Activated effector memory CD4-positive, alpha-beta T cell treated with anti-CD3 and anti-CD28 coated beads, Interleukin-2, amount 50 U/mL, for 16 hours (primary cell): ENCODE measurements around the gene MYH9.
"Not testable (repeated sequence)": the region's sequence is repeated elsewhere in the genome, so short reads cannot be mapped to it uniquely, and the experiment has no call there.

ENCODE experiments used
- DNase-seq: peaks from one replicate; pipeline ENCODE4 v3.0.0-alpha.2; 2020

Gene MYH9

DNA sequence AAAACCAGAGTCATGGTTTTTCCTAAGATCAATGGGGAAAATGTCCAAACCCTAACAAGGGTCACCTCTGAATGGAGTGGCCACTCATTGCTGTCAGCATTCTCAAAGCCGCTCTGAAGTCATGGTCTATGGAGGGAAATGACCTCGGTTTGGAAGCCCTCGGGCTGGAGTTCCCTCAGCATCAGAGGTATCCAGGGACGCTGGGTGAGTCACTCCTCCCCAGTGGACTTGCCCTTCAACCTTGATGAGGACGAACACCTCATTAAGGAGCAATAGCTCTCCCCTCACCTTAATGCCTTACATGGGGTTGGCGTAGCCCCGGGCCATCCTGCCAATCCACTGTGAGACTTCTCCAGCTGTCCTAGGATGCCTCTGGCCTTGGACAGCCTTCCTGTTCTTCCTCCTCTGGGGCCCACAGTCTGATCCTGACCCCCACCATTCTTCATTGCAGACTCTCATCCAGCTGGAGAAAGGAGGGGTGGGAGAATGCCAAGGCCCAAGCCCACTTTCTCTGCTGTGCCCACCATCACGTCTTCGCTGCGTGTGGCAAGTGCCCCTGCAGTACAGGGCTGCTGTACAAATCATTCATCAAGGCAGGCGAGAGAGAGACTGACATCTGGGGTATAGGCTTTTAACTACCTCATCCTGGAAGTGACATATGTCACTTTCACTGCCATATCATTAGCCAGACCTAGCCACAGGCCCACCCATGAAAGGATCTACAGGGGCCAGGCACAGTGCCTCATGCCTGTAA, 25.4 kb upstream of the MYH9 start:
- DNase-seq, result no peak

DNA sequence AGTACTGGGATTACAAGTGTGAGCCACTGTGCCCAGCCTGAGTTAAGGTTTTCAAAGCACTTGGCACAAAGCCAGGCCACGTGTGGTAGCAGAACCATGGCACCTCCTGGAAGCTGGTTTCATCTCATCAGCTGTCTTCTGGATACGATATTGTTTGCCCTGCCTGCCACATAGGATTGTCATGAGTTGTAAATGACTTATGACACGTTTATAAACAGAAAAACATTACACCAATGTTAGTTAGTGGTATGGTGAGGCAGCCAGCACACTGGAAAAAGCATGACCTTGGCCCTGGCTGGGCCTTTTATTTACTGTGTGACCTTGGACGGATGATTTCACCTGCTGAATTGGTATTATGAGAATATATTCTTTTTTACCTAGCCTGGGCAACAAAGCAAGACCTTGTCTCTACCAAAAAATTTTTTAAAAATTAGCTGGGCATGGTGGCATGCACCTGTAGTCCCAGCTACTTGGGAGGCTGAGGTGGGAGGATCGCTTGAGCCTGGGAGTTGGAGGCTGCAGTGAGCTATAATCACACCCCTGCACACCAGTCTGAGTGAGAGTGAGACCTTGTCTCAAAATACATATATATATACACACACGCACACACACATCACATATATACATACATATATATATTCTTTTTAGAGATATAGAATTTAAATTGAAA, 24.0 kb upstream of the MYH9 start:
- DNase-seq, result peak; percentile 73

DNA sequence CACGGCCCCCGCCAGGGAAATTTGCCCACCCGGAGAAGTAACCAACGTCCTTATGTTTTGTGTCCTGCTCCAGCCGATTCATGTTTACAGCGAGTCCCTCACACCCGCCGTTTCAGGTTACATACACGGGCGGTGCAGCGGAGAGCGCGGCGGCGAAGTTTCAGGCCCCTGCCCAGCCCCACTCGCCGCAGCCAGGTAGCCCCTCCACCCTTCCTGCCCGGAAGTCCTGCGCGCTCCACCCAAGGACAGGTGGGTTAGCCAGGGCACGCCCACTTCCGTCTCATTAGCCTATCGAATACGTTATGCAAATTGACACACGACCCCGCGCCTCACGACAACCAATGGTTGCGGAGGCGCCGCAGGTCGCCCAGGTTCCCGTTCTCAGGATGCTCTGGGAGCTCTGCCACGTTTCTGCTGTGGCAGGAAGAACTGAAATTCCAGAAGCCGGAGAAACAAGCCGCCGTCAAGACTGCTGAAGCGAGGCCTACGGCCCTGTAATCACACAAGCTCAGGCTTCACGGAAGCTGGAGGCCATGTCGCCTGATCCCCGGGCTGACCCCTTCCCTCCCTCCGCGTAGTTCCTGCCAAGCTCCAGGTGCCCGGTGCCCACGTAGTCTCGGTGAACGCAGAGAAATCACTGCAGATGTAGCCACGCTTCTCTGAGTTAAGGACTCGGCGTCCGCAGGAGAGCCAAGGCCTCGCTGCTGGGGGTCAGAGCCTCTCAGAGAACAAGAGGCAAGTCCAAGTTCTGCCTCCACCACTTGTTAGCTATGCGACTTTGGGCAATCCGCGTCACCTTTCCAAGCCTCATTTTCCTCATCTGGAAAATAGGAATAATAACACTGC, 22.4 kb upstream of the MYH9 start:
- DNase-seq, result peak; percentile 89

DNA sequence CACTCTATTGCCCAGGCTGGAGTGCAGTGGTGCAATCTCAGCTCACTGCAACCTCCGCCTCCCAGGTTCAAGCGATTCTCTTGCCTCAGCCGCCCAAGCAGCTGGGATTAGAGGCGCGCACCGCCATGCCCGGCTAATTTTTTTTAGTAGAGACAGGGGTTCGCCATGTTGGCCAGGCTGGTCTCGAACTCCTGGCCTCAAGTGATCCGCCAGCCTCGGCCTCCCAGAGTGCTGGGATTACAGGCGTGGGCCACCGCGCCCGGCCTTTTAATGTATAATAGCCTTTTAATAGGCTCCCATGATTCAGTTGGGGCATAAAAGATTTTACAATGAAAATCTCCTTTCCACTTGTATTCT, 21.8 kb upstream of the MYH9 start:
- not testable (repeated sequence) for DNase-seq

- DNase-seq, result no peak
Measured at GRCh38 chr22:36409056-36409455, 21.3 kb upstream of the MYH9 start.

GRCh38 chr22:36406721-36407120, 19.0 kb upstream of the MYH9 start:
- DNase-seq, result no peak

- peak; percentile 77 for DNase-seq
Measured at GRCh38 chr22:36405671-36406538, 18.1 kb upstream of the MYH9 start.

DNA sequence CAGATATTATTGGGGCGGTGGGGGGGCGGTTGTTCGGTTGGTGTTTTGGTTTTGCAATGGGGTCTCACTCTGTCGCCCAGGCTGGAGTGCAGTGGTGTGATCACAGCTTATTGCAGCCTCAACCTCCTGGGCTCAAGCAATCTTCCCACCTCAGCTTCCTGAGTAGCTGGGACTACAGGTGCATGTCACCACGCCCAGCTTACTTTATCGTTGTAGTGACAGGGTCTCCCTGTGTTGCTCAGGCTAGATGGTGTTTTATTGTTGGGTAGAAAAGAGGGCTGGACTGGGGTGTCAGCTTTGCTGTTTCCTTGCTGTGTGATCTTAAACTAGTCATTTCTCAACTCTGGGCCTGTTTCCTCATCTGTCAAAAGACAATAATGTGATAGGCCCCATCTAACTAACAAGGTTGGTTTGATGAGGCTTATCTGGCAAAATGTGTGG, 17.5 kb upstream of the MYH9 start:
- no peak for DNase-seq

- no peak for DNase-seq
Measured at GRCh38 chr22:36404446-36404845, 16.7 kb upstream of the MYH9 start.

GRCh38 chr22:36399472-36399778, 11.7 kb upstream of the MYH9 start:
- no peak for DNase-seq

DNA sequence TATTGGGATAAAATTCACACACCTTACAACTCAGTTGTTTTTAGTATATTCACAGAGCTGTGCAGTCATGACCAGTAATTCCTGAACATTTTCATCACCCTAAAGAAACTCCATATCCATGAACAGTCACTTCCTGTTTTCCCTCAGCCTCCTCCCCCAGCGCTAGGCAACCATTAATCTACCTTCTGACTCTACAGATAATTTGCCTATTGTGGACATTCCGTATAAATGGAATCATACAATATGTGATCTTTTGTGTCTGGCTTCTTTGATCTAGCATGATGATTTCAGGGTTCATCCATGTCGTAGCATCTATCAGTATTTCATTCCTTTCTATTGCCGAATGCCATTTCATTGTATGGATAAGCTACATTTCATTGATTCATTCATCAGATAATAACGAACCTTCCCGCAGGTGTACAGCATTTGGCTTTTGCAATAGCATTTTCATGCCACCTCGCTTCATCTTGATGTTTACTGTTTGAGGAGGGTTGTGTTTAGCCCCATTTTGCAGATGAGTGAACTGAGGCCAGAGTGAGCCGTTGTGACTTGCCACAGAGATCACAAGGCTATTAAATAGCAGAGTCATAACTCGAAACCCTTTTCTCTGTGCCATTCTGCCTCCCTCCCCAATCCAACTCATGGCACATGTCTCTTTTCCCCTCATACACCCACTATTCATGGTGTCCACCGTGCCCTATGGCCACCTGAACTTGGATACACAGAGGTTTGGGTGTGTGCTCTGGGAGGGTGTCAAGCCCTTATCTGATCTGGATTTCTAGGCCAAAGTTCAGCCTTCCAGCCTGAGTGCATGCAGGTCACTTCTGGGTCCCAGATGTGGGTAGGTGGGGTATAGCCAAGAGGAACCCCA, 11.1 kb upstream of the MYH9 start:
- DNase-seq, result no peak

GRCh38 chr22:36397131-36398093, 9.6 kb upstream of the MYH9 start:
- no peak for DNase-seq

DNA sequence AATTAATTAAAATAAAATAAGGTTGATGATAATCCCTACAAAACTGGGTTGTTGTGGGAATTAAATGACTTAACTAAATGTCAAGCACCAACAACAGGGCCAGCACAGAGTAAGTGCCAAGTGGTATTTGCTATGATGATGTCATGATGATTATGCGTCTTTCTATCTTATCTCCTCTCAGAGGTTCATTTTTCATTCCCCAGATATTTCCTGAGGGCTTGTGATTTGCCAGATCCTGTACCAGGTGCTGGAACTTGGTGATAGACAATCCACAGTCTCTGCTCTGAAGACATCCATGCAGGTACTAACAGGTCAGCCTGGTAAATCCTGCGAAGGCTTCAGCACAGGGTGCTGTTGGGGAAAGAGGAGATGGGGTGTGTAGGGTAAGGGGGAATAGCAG, 8.1 kb upstream of the MYH9 start:
- no peak for DNase-seq

- no peak for DNase-seq
Measured at GRCh38 chr22:36395055-36395849, 7.5 kb upstream of the MYH9 start.

GRCh38 chr22:36391638-36392037, 3.9 kb upstream of the MYH9 start:
- no peak for DNase-seq

GRCh38 chr22:36389122-36389521, 1.4 kb upstream of the MYH9 start:
- DNase-seq, result not testable (repeated sequence)

DNA sequence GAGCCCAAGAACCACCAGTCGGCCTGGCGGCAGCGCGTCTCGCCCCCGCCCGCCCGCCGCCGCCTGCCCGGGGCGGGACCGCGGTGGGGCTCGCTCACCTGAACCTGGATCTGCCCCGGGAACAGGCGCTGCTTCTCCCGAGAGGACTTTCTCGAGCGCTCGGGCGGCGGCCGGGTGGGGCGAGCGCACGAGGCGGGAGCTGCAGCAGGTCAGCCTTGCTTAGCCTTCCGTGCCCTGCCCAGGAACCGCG, 133 bp downstream of the MYH9 start:
- no peak for DNase-seq

- DNase-seq, result peak; percentile 85
Measured at GRCh38 chr22:36386900-36387708, 663 bp downstream of the MYH9 start.

DNA sequence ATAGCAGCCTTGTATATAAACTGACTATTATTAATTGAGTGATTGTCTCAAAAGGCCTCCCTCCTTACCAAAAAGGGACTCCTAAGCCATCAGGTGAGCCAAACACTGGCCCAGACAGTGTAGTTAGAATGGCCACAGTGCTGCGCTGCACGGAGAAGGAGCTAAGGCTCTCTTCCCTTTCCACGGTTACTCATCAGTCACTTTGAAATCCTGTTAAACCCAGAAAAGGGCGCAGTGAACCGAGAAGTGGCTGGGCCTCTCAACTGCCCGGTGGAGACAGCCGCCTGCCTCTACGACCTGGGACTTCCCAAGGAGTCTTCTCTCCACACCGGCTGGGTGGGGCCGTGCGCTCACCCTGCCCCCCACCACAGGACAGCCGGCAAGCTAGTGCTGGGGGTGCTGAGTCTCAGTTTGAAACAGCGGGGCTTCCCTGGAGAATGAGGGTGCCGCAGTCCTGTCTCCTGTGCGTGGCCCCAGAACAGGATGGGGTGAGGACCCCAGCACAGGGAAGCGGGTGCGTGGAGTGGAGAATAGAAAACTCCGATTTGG, 1.3 kb downstream of the MYH9 start:
- peak; percentile 82 for DNase-seq
